ENCODE measurements around the gene GABPB2. TPM values are rescaled to one million over a fixed set of nuclear protein-coding genes. Genes with fewer than 3 reads are reported as not detected.

The GABPB2 gene
- total RNA-seq, 1 donor from 2014 or later: 14.1 TPM

DNA sequence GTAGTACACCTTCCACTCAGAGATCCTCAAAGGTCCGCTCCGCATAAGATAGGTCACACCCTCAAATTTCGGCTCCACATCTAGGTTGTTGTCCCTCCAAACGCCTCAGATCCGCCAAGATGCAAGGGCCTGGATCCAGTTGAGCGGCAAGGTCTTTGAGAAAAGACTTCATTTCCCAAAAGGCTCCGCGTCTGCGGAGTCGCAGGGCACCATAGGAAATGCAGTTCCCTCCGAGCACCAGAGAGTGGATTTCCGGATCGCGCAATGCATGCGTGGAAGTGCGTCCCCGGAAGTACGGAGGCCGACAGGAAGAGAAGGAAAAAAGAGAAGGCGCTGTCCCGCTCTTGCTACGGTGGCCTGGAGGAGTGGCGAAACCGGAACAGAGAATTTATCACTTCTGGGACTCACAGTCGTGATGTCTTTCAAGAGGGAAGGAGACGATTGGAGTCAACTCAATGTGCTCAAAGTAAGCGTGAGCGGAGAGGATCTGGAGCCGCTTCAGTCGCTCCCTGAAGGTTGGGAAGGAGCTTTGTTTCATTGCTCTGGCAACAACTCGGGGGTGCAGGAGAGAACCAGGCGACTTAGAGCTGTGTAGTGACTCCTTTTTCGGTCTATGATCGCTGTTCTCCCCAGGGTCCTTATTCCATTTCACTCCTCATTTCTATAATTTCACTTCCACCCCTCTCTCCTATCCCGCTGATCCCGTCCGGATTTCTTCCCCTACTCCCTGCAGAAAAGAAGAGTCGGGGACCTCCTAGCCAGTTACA lies 95.4 kb downstream of the GABPB2 start, which contains the start of the genes LYSMD1 and SCNM1:
Gene LYSMD1 (minus strand): TSS at position 165 of the 767 bp plus-strand sequence. CDS start 644 bp downstream, outside the sequence.
Gene SCNM1 (plus strand): TSS at position 407 of the 767 bp plus-strand sequence. CDS start 9 bp downstream, at position 416.
- Histone ChIP-seq H3K36me3 (peaks cover 56% of the 10 kb centered on the region), H3K4me1 (peaks cover 26% of the 10 kb centered on the region)
- TF ChIP-seq, protein P1, sequence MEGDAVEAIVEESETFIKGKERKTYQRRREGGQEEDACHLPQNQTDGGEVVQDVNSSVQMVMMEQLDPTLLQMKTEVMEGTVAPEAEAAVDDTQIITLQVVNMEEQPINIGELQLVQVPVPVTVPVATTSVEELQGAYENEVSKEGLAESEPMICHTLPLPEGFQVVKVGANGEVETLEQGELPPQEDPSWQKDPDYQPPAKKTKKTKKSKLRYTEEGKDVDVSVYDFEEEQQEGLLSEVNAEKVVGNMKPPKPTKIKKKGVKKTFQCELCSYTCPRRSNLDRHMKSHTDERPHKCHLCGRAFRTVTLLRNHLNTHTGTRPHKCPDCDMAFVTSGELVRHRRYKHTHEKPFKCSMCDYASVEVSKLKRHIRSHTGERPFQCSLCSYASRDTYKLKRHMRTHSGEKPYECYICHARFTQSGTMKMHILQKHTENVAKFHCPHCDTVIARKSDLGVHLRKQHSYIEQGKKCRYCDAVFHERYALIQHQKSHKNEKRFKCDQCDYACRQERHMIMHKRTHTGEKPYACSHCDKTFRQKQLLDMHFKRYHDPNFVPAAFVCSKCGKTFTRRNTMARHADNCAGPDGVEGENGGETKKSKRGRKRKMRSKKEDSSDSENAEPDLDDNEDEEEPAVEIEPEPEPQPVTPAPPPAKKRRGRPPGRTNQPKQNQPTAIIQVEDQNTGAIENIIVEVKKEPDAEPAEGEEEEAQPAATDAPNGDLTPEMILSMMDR (IDR thresholded peaks at IDR 0.05): no peak

DNA sequence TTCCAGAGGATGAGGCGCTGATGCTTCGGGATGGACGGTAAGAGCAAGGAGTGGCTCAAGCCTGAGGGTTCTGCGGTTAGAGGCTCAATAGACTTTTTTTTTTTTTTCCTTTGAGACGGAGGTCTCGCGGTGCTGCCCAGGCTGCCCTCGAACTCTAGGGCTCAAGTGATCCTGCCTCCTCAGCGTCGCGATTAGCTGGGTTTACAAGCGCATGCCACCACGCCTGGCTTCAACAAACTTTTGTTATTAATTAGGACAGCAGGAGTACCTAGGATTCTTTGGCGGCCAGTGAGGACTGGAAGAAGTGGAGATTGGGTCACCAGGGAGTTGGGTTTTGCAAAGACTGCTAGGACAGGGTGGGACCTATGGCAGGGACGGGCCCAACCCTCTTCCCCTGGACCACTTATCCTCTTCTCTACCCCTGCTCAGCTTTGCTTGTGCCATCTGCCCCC lies 96.0 kb downstream of the GABPB2 start:
- intact Hi-C loops (cut with DNase I): no loop called here
- no peaks in the 10 kb centered on the region for H3K9me3 ChIP-seq
- H3K4me3 ChIP-seq: peak overlapping the region; percentile 86
- H3K36me3 ChIP-seq: peaks cover 50% of the 10 kb centered on the region
- no peaks in the 10 kb centered on the region for H3K27me3 ChIP-seq (ENCODE audit: low read depth)
- peak in 1 of 2 donors; percentile 2 for ATAC-seq
- H3K4me1 ChIP-seq: peaks cover 26% of the 10 kb centered on the region
- TF ChIP-seq, protein P1 (IDR thresholded peaks at IDR 0.05): no peak
- DNase-seq: no peak
- H3K27ac ChIP-seq: peak overlapping the region; percentile 85

More for the DNA sequence above, 95.4 kb downstream of the GABPB2 start, which contains the start of the genes LYSMD1 and SCNM1:
- ATAC-seq: peak; percentile 97
- Histone ChIP-seq H3K4me3 (peak within 1 kb of the TSS; percentile 86), H3K27me3 (ENCODE audit: low read depth) (no peaks in the 10 kb centered on the region), H3K9me3 (no peaks in the 10 kb centered on the region), H3K27ac (peak within 1 kb of the TSS; percentile 85)
- DNase-seq: peak; percentile 97
- intact Hi-C loops (cut with DNase I): no loop called here

GRCh38 chr1:151167116-151167515 lies 96.6 kb downstream of the GABPB2 start:
- Histone ChIP-seq H3K9me3 (no peaks in the 10 kb centered on the region), H3K27ac (no peak overlapping the region), H3K27me3 (ENCODE audit: low read depth) (no peaks in the 10 kb centered on the region), H3K36me3 (peaks cover 44% of the 10 kb centered on the region), H3K4me1 (peaks cover 26% of the 10 kb centered on the region), H3K4me3 (peak overlapping the region; percentile 86)
- DNase-seq (no peak), ATAC-seq (no peak)
- intact Hi-C loops (cut with DNase I): no loop called here
- TF ChIP-seq, protein P1 (IDR thresholded peaks at IDR 0.05): no peak

DNA sequence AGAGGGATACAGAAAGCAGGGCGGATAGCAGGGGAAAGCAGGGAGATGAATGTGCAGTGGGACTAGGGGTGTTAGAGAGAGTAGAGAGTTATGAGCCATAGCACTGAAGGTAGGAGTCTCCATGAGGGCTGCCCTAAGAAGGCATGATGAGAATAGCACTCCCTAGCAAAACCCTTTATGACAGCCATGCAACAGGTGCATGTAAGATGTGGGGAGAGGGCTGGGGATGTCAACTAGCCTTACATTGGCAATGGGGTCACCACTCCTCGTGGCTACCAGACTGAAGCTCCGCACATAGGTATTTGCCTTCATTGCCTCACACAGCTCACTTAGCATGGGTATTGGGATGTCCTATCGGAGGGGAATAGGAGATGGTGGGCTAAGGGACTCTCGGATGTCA lies 100.6 kb downstream of the GABPB2 start:
- ATAC-seq: no peak
- Histone ChIP-seq H3K4me1 (peaks cover 9% of the 10 kb centered on the region), H3K9me3 (no peaks in the 10 kb centered on the region), H3K27me3 (ENCODE audit: low read depth) (no peaks in the 10 kb centered on the region), H3K4me3 (no peak overlapping the region), H3K36me3 (peaks cover 66% of the 10 kb centered on the region), H3K27ac (no peak overlapping the region)
- TF ChIP-seq, protein P1 (IDR thresholded peaks at IDR 0.05): no peak
- no peak for DNase-seq
- intact Hi-C loops (cut with DNase I): no loop called here

Other genes with a start within 250 kb of the GABPB2 start
- gene ARNT, start 194.2 kb upstream of the GABPB2 start, total RNA-seq: 52.7 TPM
- gene CTXND2, start 183.6 kb upstream of the GABPB2 start, total RNA-seq: not detected
- 47.5 TPM for gene SETDB1, start 144.4 kb upstream of the GABPB2 start, total RNA-seq
- gene CERS2, start 95.9 kb upstream of the GABPB2 start, total RNA-seq: 297 TPM
- gene ANXA9, start 88.5 kb upstream of the GABPB2 start, total RNA-seq: 0.68 TPM
- gene MINDY1, start 63.9 kb upstream of the GABPB2 start, total RNA-seq: 27.8 TPM
- gene PRUNE1, start 62.3 kb upstream of the GABPB2 start, total RNA-seq: 21.4 TPM
- 8.2 TPM for gene BNIPL, start 34.2 kb upstream of the GABPB2 start, total RNA-seq
- 4.8 TPM for gene C1orf56, start 23.0 kb upstream of the GABPB2 start, total RNA-seq
- gene CDC42SE1, start 11.1 kb upstream of the GABPB2 start, total RNA-seq: 114 TPM
- gene MLLT11, start 10.4 kb upstream of the GABPB2 start, total RNA-seq: 0.56 TPM
- 6.4 TPM for gene SEMA6C, start 75.9 kb downstream of the GABPB2 start, total RNA-seq
- 17.8 TPM for gene TNFAIP8L2, start 85.9 kb downstream of the GABPB2 start, total RNA-seq
- 6.5 TPM for gene LYSMD1, start 95.1 kb downstream of the GABPB2 start, total RNA-seq
- gene SCNM1, start 95.4 kb downstream of the GABPB2 start, total RNA-seq: 38.4 TPM
- 2.1 TPM for gene TMOD4, start 105.2 kb downstream of the GABPB2 start, total RNA-seq
- gene VPS72, start 119.4 kb downstream of the GABPB2 start, total RNA-seq: 45.3 TPM
- 47.9 TPM for gene PIP5K1A, start 127.8 kb downstream of the GABPB2 start, total RNA-seq
- gene PSMD4, start 184.0 kb downstream of the GABPB2 start, total RNA-seq: 106 TPM
- gene ZNF687, start 211.5 kb downstream of the GABPB2 start, total RNA-seq: 23.7 TPM

Data from lower lobe of right lung (tissue), 2 donors.